ENCODE data around the gene EIF4E.

The EIF4E gene

GRCh38 chr4:98905297-98905696, 23.6 kb downstream of the EIF4E start:
- Histone ChIP-seq H3K4me2 (ENCODE audit: low read length, poor library complexity, severe bottlenecking) (no peak overlapping the region), H3K23ac (ENCODE audit: low read length in 2 of 2) (no peak overlapping the region), H2BK15ac (ENCODE audit: low read depth, poor library complexity, severe bottlenecking) (no peak overlapping the region), H3K27ac (ENCODE audit: low read length, poor library complexity, severe bottlenecking) (no peak overlapping the region), H2BK5ac (ENCODE audit: low read depth, low read length, poor library complexity, severe bottlenecking) (no peak overlapping the region), H2AFZ (ENCODE audit: low read depth, low read length) (no peak overlapping the region), H2BK12ac (ENCODE audit: low read length in 2 of 2) (no peak overlapping the region), H2AK5ac (ENCODE audit: low read length, severe bottlenecking) (no peak overlapping the region), H4K8ac (ENCODE audit: low read length) (no peak overlapping the region), H3K4me1 (ENCODE audit: control insufficient read depth, insufficient read depth, low read depth, low read length) (peaks cover 3% of the 10 kb centered on the region), H3K4ac (ENCODE audit: low read depth in 1 of 2, low read length in 2 of 2) (no peak overlapping the region), H2BK120ac (ENCODE audit: low read depth, low read length) (no peak overlapping the region), H3K18ac (ENCODE audit: low read depth in 1 of 2, low read length in 2 of 2) (no peak overlapping the region), H3K9me3 (ENCODE audit: control insufficient read depth, low read length) (no peaks in the 10 kb centered on the region), H3K79me1 (replicated peaks; ENCODE audit: low read length, poor library complexity, severe bottlenecking) (no peaks in the 10 kb centered on the region), H3K36me3 (ENCODE audit: control insufficient read depth in 1 of 2, insufficient read depth in 2 of 2, low read depth in 1 of 2, low read length in 2 of 2) (peaks cover 4 to 23% of the 10 kb centered on the region in 2 experiments), H3K4me3 (ENCODE audit: insufficient read depth in 1 of 2, low read depth in 1 of 2, low read length in 2 of 2) (no peak overlapping the region), H3K27me3 (ENCODE audit: control insufficient read depth in 1 of 2, insufficient read depth in 1 of 2, low read length in 2 of 2) (no peaks in the 10 kb centered on the region), H3K9ac (ENCODE audit: low read length) (no peak overlapping the region), H3K14ac (ENCODE audit: low read length in 2 of 2) (no peak overlapping the region), H4K91ac (ENCODE audit: low read length) (no peak overlapping the region)
- 97% methylated on average over 3 of the region's 3 CpGs for WGBS
- no peak for DNase-seq

DNA sequence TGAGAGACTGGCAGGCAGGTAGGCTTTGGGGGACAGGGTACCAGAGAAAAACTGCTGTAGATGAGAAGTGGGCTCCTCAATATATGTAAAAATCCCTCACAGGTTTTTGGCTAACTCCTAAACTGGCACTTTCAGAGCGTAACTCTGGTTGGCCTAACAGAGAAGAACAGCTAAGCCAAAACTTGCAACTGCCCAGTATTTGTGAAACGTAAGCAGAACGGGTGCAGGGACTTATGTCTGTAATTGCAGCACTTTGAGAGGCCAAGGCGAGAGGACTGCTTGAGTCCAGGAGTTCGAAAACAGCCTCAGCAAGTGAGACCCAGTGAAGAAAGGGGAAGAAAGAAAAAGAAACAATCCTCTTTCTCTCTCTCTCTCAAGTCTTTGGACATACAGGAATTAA, 25.0 kb downstream of the EIF4E start:
- H3K27ac ChIP-seq (ENCODE audit: low read length, poor library complexity, severe bottlenecking) = no peak overlapping the region
- H3K9me3 ChIP-seq (ENCODE audit: control insufficient read depth, low read length) = no peaks in the 10 kb centered on the region
- no peak overlapping the region for H2BK120ac ChIP-seq (ENCODE audit: low read depth, low read length)

DNA sequence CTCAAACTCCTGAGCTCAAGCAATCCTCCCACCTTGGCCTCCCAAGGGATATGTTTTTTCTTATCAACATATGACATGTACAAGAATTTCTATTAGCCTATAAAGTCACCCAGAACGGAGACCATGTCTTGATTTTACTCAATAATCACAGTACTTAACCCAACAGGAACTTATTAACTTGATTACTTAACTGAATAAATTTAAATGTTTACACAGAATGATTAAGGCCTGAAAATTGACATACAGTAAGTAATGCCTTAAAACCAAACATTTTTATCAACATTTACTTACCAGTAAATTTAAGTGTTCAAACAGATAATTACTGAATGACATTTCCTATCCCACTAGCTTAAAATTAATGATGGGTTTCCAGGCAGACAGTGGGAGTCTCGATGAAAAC, 25.4 kb downstream of the EIF4E start:
- no peak for DNase-seq
- H2BK5ac ChIP-seq (ENCODE audit: low read depth, low read length, poor library complexity, severe bottlenecking) = no peak overlapping the region
- H3K27me3 ChIP-seq (ENCODE audit: control insufficient read depth in 1 of 2, insufficient read depth in 1 of 2, low read length in 2 of 2) = no peaks in the 10 kb centered on the region
- H3K27ac ChIP-seq (ENCODE audit: low read length, poor library complexity, severe bottlenecking) = no peak overlapping the region
- H2AFZ ChIP-seq (ENCODE audit: low read depth, low read length) = no peak overlapping the region
- no peak overlapping the region for H3K4me2 ChIP-seq (ENCODE audit: low read length, poor library complexity, severe bottlenecking)
- no peaks in the 10 kb centered on the region for H3K9me3 ChIP-seq (ENCODE audit: control insufficient read depth, low read length)
- H3K9ac ChIP-seq (ENCODE audit: low read length) = no peak overlapping the region
- H2BK15ac ChIP-seq (ENCODE audit: low read depth, poor library complexity, severe bottlenecking) = no peak overlapping the region
- H2BK12ac ChIP-seq (ENCODE audit: low read length in 2 of 2) = no peak overlapping the region
- no CpG with 5 or more reads among the region's 2 CpGs for WGBS
- no peak overlapping the region for H3K4me3 ChIP-seq (ENCODE audit: insufficient read depth in 1 of 2, low read depth in 1 of 2, low read length in 2 of 2)
- H4K8ac ChIP-seq (ENCODE audit: low read length) = no peak overlapping the region
- H3K14ac ChIP-seq (ENCODE audit: low read length in 2 of 2) = no peak overlapping the region
- no peak overlapping the region for H2BK120ac ChIP-seq (ENCODE audit: low read depth, low read length)
- no peak overlapping the region for H3K4ac ChIP-seq (ENCODE audit: low read depth in 1 of 2, low read length in 2 of 2)
- H3K79me1 ChIP-seq (replicated peaks; ENCODE audit: low read length, poor library complexity, severe bottlenecking) = no peaks in the 10 kb centered on the region
- H2AK5ac ChIP-seq (ENCODE audit: low read length, severe bottlenecking) = no peak overlapping the region
- peaks cover 1% of the 10 kb centered on the region for H3K4me1 ChIP-seq (ENCODE audit: control insufficient read depth, insufficient read depth, low read depth, low read length)
- H4K91ac ChIP-seq (ENCODE audit: low read length) = no peak overlapping the region
- H3K36me3 ChIP-seq (ENCODE audit: control insufficient read depth in 1 of 2, insufficient read depth in 2 of 2, low read depth in 1 of 2, low read length in 2 of 2) = peaks cover 4 to 30% of the 10 kb centered on the region in 2 experiments
- H3K23ac ChIP-seq (ENCODE audit: low read length in 2 of 2) = no peak overlapping the region
- no peak overlapping the region for H3K18ac ChIP-seq (ENCODE audit: low read depth in 1 of 2, low read length in 2 of 2)

More for the DNA sequence above, 25.0 kb downstream of the EIF4E start:
- H3K4me3 ChIP-seq (ENCODE audit: insufficient read depth in 1 of 2, low read depth in 1 of 2, low read length in 2 of 2) = no peak overlapping the region
- no peak overlapping the region for H3K4me2 ChIP-seq (ENCODE audit: low read length, poor library complexity, severe bottlenecking)
- WGBS = 93% methylated on average over 5 of the region's 5 CpGs
- no peak overlapping the region for H2AK5ac ChIP-seq (ENCODE audit: low read length, severe bottlenecking)
- no peak overlapping the region for H4K91ac ChIP-seq (ENCODE audit: low read length)
- no peak overlapping the region for H3K18ac ChIP-seq (ENCODE audit: low read depth in 1 of 2, low read length in 2 of 2)
- H3K23ac ChIP-seq (ENCODE audit: low read length in 2 of 2) = no peak overlapping the region
- no peak overlapping the region for H3K4ac ChIP-seq (ENCODE audit: low read depth in 1 of 2, low read length in 2 of 2)
- DNase-seq = no peak
- H3K9ac ChIP-seq (ENCODE audit: low read length) = no peak overlapping the region
- H4K8ac ChIP-seq (ENCODE audit: low read length) = no peak overlapping the region
- H2AFZ ChIP-seq (ENCODE audit: low read depth, low read length) = no peak overlapping the region
- no peak overlapping the region for H3K14ac ChIP-seq (ENCODE audit: low read length in 2 of 2)
- H3K79me1 ChIP-seq (replicated peaks; ENCODE audit: low read length, poor library complexity, severe bottlenecking) = no peaks in the 10 kb centered on the region
- peaks cover 4 to 29% of the 10 kb centered on the region in 2 experiments for H3K36me3 ChIP-seq (ENCODE audit: control insufficient read depth in 1 of 2, insufficient read depth in 2 of 2, low read depth in 1 of 2, low read length in 2 of 2)
- H2BK5ac ChIP-seq (ENCODE audit: low read depth, low read length, poor library complexity, severe bottlenecking) = no peak overlapping the region
- H3K4me1 ChIP-seq (ENCODE audit: control insufficient read depth, insufficient read depth, low read depth, low read length) = peaks cover 1% of the 10 kb centered on the region
- no peaks in the 10 kb centered on the region for H3K27me3 ChIP-seq (ENCODE audit: control insufficient read depth in 1 of 2, insufficient read depth in 1 of 2, low read length in 2 of 2)
- H2BK12ac ChIP-seq (ENCODE audit: low read length in 2 of 2) = no peak overlapping the region
- H2BK15ac ChIP-seq (ENCODE audit: low read depth, poor library complexity, severe bottlenecking) = no peak overlapping the region

DNA sequence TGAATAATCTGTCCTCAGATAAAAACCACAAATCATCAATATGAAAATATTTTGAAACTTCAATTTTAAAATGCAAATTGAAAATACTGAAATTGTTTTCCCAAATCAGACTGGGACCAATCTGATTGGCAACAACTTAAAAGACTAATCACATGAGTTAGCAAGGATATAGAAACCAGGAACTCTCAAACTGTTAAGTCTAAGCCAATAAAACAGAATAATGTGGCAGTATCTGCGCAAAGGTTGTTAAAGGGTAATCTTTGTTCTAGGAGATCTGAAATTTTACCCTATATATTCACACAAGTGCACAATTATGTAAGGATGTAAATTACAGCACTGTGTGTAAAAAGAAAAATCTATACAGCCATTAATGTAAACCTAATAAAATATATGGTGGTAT, 29.7 kb downstream of the EIF4E start:
- Histone ChIP-seq H3K27me3 (ENCODE audit: control insufficient read depth in 1 of 2, insufficient read depth in 1 of 2, low read length in 2 of 2) (no peaks in the 10 kb centered on the region), H3K79me1 (replicated peaks; ENCODE audit: low read length, poor library complexity, severe bottlenecking) (peaks cover 9% of the 10 kb centered on the region), H3K36me3 (ENCODE audit: control insufficient read depth in 1 of 2, insufficient read depth in 2 of 2, low read depth in 1 of 2, low read length in 2 of 2) (peaks cover 17 to 64% of the 10 kb centered on the region in 2 experiments), H3K4me2 (ENCODE audit: low read length, poor library complexity, severe bottlenecking) (no peak overlapping the region), H3K9ac (ENCODE audit: low read length) (no peak overlapping the region), H2BK15ac (ENCODE audit: low read depth, poor library complexity, severe bottlenecking) (no peak overlapping the region), H3K4me3 (ENCODE audit: insufficient read depth in 1 of 2, low read depth in 1 of 2, low read length in 2 of 2) (no peak overlapping the region), H3K23ac (ENCODE audit: low read length in 2 of 2) (no peak overlapping the region), H2BK12ac (ENCODE audit: low read length in 2 of 2) (no peak overlapping the region), H2BK120ac (ENCODE audit: low read depth, low read length) (no peak overlapping the region), H3K14ac (ENCODE audit: low read length in 2 of 2) (no peak overlapping the region), H2AFZ (ENCODE audit: low read depth, low read length) (no peak overlapping the region), H3K27ac (ENCODE audit: low read length, poor library complexity, severe bottlenecking) (no peak overlapping the region), H4K91ac (ENCODE audit: low read length) (no peak overlapping the region), H2BK5ac (ENCODE audit: low read depth, low read length, poor library complexity, severe bottlenecking) (no peak overlapping the region), H4K8ac (ENCODE audit: low read length) (no peak overlapping the region), H3K4ac (ENCODE audit: low read depth in 1 of 2, low read length in 2 of 2) (no peak overlapping the region), H3K9me3 (ENCODE audit: control insufficient read depth, low read length) (no peaks in the 10 kb centered on the region), H2AK5ac (ENCODE audit: low read length, severe bottlenecking) (no peak overlapping the region), H3K18ac (ENCODE audit: low read depth in 1 of 2, low read length in 2 of 2) (no peak overlapping the region), H3K4me1 (ENCODE audit: control insufficient read depth, insufficient read depth, low read depth, low read length) (no peaks in the 10 kb centered on the region)
- no CpG with 5 or more reads among the region's 1 CpG for WGBS
- DNase-seq = no peak
